ENCODE data around the gene MBP.

The MBP gene

GRCh38 chr18:76932026-76932819 is 200.4 kb downstream of the MBP start:
- Mint-ChIP-seq H3K4me1 (ENCODE audit: low read depth) (peaks cover 19% of the 10 kb centered on the region), H3K9me3 (no peaks in the 10 kb centered on the region), H3K4me3 (peak overlapping the region; percentile 48), H3K27me3 (ENCODE audit: low read depth) (no peaks in the 10 kb centered on the region), H3K36me3 (ENCODE audit: low read depth) (peaks cover 37% of the 10 kb centered on the region), H3K27ac (peak overlapping the region; percentile 79)

DNA sequence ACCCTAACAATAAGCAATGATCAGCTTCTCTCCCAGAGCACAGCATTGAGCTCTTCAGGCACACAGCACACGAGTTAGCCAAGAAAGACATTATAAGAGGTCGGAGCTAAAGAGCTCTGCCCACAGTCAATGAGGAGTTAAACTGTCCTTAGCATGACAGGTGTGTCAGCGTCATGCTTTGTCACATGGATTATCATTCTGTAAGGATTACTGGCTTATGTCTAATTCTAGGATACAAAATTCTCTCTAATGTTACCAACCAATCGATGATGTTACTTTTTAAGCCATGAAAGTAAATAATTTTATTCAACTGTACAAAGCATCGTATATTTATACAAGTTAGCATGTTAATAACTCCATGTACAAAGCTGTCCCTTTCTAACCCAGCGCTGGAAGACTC is 201.4 kb downstream of the MBP start:
- no peaks in the 10 kb centered on the region for H3K27me3 Mint-ChIP-seq (ENCODE audit: low read depth)
- no peak overlapping the region for H3K27ac Mint-ChIP-seq
- H3K9me3 Mint-ChIP-seq, result no peaks in the 10 kb centered on the region
- H3K36me3 Mint-ChIP-seq (ENCODE audit: low read depth), result peaks cover 33% of the 10 kb centered on the region
- peaks cover 19% of the 10 kb centered on the region for H3K4me1 Mint-ChIP-seq (ENCODE audit: low read depth)
- no peak overlapping the region for H3K4me3 Mint-ChIP-seq

Data from T-helper 1 cell treated with Interleukin-12 subunit alpha and Interleukin-12 subunit beta and Interleukin-4 antibody, amounts not matched to agents 30 μg/mL and 1 μg/mL, for 36 hours (primary cell).